ENCODE data around the gene CCDC157.

GRCh38 chr22:30424534-30425326 lies 67.9 kb downstream of the CCDC157 start:
- TF ChIP-seq CEBPB (IDR thresholded peaks at IDR 0.05) (no peak), MAX (IDR thresholded peaks at IDR 0.05) (no peak), RAD21 (IDR thresholded peaks at IDR 0.05; ENCODE audit: low read depth) (no peak), FOXM1 (IDR thresholded peaks at IDR 0.05; ENCODE audit: borderline replicate concordance, low read depth) (no peak), TAF1 (IDR thresholded peaks at IDR 0.05; ENCODE audit: low read depth) (no peak), REST (IDR thresholded peaks at IDR 0.05; ENCODE audit: low read depth) (no peak), ZBTB7A (IDR thresholded peaks at IDR 0.05; ENCODE audit: low read depth) (no peak)
